Measurements from ENCODE around the gene TCHP. TPM values are rescaled to one million over a fixed set of nuclear protein-coding genes. Genes with fewer than 3 reads are reported as not detected.
"Not testable (repeated sequence)": the region's sequence is repeated elsewhere in the genome, so short reads cannot be mapped to it uniquely, and the experiment has no call there.

The TCHP gene
- polyA plus RNA-seq (ENCODE audit: insufficient read length in 4 of 4) = 10 to 100 TPM; 20.8 to 32.9 (median 26.6) TPM

GRCh38 chr12:109899783-109900751, at the start of gene TCHP:
TCHP (plus strand) TSS chr12:109900274; CDS start chr12:109903027, 2,753 bp downstream.
- DNase-seq (ENCODE audit: low read depth in 4 of 4, low spot score in 2 of 4) = peak; percentile 70 to 85 (median 75)

DNA sequence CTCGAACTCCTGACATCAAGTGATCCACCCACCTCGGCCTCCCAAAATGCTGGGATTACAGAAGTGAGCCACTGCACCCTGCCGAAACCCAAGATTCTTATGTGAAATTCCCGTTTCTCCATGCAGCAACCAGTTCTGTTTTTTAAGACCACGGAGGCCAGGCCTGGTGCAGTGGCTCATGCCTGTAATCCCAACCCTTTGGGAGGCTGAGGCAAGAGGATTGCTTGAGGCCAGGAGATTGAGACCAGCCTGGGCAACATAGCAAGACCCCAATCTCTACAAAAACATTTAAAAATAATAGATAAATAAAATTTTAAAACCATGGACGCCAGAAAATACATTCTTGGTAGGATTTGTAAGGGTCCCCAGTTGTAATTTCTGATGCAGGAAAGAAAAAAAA, 49.6 kb upstream of the TCHP start:
- not testable (repeated sequence) for DNase-seq (ENCODE audit: low read depth in 4 of 4, low spot score in 2 of 4)

DNA sequence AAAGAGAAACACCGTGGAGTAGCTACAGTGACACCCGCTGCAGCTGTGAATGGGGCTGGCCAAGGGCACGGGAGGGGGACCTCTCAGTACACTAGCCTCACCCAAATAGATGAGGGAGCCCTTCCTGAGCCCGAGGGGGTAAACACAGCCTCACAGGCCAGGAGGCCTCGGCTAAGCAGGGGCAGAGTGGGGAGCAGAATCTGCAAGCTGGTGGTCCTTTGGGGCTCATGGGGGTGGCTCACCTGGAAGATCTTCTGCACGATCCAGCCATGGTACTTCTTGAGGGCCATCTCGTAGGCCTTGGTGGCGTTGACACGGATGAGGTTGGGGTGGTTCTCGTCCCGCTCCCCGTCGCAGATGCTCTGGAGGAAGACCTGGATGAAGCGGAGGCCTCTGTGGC, 44.7 kb upstream of the TCHP start:
- DNase-seq (ENCODE audit: low read depth in 4 of 4, low spot score in 2 of 4) = no peak

DNA sequence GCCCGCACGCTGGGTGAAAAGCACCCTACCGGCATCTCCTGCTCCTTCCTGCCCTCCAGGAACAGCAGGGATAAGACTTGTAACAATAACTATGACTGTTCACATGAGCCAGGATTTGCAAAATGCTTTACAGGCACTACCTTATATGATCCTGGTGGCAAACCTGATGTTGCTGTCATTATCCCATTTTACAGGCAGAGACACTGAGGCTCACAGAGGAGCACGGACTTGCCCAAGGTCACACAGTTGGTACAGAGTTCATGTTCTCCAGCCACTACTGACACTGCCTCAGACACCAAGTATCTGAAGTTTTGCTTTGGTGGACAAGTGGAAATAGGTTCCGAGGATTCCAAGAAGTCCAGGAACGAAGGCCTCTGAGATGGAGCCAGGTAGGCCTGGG, 42.4 kb upstream of the TCHP start:
- DNase-seq (ENCODE audit: low read depth in 4 of 4, low spot score in 2 of 4) = no peak

GRCh38 chr12:109858764-109859163, 41.3 kb upstream of the TCHP start:
- DNase-seq (ENCODE audit: low read depth in 4 of 4, low spot score in 2 of 4) = no peak

GRCh38 chr12:109860977-109861376, 39.1 kb upstream of the TCHP start:
- no peak for DNase-seq (ENCODE audit: low read depth in 4 of 4, low spot score in 2 of 4)

DNA sequence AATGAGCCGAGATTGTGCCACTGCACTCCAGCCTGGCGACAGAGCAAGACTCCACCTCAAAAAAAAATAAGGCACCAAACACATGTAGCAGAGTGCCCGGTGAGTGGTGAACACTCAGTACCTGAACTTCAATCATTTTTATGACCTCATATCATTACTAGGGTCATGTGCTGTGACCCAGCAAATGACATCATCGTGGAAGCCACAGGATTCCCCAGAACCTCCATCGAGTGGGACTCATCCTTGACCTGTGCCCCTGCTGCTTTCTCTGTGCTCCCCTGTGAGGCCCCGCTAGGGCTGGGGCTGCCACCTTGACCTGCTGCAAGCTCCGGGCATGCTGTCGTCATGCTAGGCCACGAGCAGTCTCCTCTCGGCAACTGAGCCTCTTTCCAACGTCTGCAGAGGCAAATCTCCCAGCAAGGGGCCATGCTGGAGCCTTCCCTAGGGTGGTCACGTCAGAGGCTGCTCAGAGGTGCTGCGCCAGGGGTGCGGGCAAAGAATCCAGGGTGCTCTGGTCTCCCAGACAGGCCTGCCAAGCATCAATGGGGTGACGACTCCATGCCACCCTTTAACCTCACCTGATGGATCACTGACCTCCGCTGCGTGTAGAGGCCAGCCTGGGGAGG, 38.3 kb upstream of the TCHP start:
- DNase-seq (ENCODE audit: low read depth in 4 of 4, low spot score in 2 of 4) = no peak

GRCh38 chr12:109862491-109862890, 37.6 kb upstream of the TCHP start:
- not testable (repeated sequence) for DNase-seq (ENCODE audit: low read depth in 4 of 4, low spot score in 2 of 4)

DNA sequence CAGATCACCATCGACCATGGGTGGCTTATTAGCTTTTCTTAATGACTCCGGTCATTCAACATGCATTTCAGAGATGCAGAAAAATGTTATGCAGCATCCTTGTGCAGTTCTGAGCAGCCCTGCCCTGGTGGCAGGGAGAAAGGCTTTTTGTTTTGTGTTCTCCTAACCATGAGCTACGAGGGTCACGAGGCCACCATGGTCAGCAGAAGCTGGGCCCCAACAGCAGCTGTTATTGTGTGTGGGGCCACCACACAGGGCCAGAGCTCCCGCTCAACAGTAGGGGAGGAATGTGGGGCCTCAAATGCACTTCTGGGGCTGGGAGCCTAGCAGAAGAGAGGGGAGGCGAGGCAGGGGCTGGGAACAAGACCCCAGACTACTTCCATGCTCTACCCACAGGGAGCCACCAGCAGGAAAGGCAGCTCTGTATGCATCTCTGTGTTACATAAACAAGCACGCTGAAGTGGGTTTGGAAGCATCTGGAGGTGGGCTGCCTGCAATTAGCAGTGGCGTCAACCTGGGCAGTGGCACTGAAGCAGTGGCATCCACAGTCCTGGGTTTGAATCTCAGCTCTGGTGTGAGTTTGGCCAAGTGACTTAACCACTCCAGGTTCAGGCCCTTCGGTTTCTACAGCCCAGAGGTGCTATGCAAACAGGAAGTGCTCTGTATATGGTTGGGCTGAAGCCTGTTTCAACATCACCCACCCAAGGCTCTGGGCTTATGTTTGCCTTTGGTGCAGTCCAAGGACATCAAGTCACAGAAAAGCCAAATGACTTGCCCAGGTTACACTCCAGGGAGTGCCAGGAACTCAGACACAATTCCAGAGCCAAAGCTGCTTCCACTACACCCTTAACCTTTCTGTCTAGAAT, 36.0 kb upstream of the TCHP start:
- DNase-seq (ENCODE audit: low read depth in 4 of 4, low spot score in 2 of 4) = no peak

DNA sequence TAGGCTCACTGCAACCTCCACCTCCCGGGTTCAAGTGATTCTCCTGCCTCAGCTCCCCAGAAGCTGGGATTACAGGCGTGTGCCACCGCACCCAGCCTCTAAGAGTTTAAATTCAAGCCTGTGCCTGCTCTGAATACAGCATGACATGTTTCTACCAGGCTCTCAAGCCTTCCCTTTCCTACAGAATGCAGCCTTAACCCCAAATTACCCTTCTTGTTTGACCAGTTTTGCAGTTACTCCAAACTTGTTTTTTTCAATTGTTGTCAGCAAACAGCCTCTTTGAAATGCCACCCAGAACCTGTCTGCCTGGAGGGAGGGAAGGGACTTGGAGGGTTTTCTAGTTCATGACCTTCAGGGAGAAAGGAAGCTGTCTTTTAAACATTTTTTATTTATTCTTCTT, 35.2 kb upstream of the TCHP start:
- DNase-seq (ENCODE audit: low read depth in 4 of 4, low spot score in 2 of 4) = no peak

DNA sequence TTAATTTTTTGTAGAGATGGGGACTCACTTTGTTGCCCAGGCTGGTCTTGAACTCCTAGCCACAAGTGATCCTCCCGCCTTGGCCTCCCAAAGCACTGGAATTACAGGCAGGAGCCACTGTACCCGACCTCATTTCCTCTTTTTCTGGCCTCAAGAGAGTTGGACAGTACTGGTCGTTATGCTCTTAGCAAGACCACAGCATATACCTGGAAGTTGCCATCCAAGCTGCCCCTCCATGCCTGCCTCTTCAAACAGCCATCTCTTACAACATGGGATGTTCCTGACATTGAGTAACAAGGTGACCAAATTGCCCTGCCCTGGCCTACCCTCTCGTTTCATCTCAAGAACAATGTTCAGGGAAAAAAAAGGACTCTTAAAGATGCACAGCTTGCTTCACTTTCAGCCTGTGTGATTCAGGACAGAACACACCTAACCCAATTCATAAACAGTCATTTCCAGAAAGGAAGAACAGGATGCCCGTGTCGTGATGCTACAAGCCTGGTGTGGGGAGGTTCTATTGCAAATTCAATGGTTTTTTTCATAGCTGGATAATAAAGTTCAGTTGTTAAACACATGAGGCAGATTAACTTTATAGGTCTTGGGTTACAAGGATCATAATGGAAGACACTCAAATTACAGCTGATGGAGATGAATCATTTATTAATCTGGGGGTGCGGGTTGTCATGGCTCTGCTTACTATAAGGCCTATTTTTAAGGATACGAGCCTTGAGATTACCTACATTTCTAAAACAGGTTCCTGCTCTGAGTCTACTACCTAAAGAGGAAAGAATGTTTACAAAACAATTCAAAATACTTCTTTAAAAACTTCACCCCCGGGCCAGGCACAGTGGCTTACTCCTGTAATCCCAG, 31.7 kb upstream of the TCHP start:
- DNase-seq (ENCODE audit: low read depth in 4 of 4, low spot score in 2 of 4) = no peak

DNA sequence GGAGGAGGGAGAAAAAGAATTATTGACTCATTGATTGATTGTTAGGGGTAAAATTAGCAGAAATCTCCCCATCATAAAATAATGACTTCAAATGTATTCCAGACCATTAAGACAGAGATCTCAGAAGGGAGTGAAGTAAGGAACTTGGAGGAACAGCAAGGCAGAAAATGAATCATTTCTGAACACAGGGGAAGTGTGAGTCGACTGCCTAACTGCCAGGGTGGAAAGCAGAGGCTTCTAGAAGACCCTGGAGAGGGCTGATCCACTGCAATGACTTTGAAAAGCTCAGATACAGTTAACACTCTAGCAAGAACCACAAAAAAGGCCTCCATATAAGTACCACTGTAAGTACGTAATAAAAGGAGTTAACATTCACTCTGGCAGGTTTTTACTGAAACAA, 29.4 kb upstream of the TCHP start:
- no peak for DNase-seq (ENCODE audit: low read depth in 4 of 4, low spot score in 2 of 4)

DNA sequence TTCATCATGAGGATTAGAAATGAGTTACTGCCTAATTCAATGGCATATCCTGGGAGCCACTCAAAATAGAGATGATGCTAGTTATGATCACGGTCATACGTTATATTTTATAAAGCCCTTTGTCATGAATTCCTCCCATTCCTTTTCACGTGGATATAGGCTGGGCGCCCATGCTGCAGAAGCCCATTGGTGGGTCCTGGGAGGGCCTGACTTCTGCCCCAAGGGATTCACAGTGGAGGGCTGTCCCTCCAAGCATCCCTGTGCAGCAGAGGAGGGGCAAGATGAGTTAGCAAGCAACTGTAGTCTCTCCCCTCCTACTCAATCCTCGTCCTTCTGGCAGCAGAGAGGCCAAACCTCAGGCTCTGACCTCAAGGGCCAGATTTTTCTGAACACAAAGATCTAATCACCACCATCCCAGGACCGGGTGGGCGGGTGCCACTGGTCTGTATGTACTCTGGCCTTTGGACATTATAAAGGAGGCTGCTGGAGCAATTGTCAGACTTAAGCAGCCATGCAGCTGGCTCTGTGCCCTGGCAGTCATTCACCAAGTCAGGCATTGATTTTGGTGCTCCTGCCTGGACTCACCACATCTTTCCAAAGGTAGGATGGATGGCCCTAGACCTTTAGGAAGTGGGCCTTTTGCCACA, 28.3 kb upstream of the TCHP start:
- no peak for DNase-seq (ENCODE audit: low read depth in 4 of 4, low spot score in 2 of 4)

DNA sequence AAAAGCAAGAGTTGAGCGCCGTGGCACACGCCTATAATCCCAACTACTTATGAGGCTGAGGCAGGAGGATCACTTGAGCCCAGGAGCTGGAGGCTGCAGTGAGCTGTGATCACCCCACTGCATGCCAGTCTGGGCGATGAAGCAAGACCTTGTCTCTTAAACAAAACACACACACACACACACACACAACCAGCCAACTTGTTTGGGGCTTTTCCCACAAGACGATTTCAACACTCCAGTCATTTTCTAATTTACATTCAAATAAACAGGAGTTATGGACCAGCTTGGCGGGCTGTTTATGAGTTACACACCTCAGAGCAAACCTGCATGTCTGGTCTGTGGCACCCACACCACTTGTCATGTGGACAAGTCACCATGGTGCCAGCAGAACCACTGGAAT, 26.4 kb upstream of the TCHP start:
- DNase-seq (ENCODE audit: low read depth in 4 of 4, low spot score in 2 of 4) = no peak

DNA sequence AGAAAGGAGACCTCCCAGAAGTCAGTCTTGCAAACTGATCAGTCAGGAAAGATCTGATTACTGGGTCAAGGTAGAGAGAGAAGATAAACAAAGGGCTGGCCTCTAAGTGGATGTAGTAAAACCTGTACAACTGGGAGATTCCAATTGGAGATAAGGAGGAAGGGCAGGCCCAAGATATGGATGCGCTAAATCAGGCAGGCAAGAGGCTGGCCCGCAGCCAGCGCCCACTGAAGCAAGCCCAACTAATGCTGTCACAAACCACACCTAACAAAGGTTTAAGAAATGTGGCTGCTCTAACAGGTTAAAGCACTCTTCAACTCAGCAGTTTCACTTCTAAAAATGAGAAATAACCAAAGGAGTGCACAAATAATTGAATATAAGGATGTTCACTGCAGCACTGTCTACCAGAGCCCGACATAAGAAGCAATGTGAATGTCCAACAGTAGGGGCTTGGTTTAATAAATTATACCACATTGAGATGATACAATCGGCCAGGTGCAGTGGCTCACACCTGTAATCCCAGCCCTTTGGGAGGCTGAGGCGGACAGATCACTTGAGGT, 24.4 kb upstream of the TCHP start:
- DNase-seq (ENCODE audit: low read depth in 4 of 4, low spot score in 2 of 4) = no peak

- no peak for DNase-seq (ENCODE audit: low read depth in 4 of 4, low spot score in 2 of 4)
Observed at GRCh38 chr12:109876406-109876805, 23.7 kb upstream of the TCHP start.

- DNase-seq (ENCODE audit: low read depth in 4 of 4, low spot score in 2 of 4) = no peak
Observed at GRCh38 chr12:109877504-109878246, 22.4 kb upstream of the TCHP start.

DNA sequence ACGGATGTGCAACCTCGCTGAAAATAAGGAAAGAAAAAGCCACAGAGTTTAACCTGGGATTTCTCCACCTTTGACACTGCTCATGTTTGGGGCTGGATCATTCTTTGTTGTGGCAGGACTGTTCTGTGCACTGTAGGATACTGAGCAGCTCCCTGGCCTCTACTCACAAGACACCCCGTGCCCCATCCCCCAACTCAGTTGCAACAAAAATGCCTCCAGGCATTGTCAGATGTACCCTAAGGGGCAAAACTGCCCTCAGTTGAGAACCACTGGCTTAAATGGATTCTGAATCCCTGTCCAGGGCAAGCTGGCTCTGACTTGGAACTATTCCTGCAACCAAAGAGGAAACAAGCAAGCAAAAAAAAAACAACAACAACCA, 21.8 kb upstream of the TCHP start:
- DNase-seq (ENCODE audit: low read depth in 4 of 4, low spot score in 2 of 4) = no peak

- no peak for DNase-seq (ENCODE audit: low read depth in 4 of 4, low spot score in 2 of 4)
Observed at GRCh38 chr12:109878749-109879148, 21.3 kb upstream of the TCHP start.
